DMS 273 treated with DMSO at 0.1 percent for 48 hours (cell line): ENCODE measurements around the gene PKP2.
A peak's percentile ranks its signal among the peaks of the same experiment; 100 is the strongest.
"Not testable (repeated sequence)": the region's sequence is repeated elsewhere in the genome, so short reads cannot be mapped to it uniquely, and the experiment has no call there.

Experiments used
- DNase-seq: peaks from one replicate; lab custom pipeline; 2025; lab: John Stamatoyannopoulos, UW

Gene PKP2

GRCh38 chr12:32895688-32896431 is 717 bp downstream of the PKP2 start:
- no peak for DNase-seq

- DNase-seq: no peak
These were observed 2.0 kb downstream of the PKP2 start for GRCh38 chr12:32894566-32894965.

- no peak for DNase-seq
These were observed 3.1 kb downstream of the PKP2 start for GRCh38 chr12:32893458-32893857.

- no peak for DNase-seq
These were observed 3.5 kb downstream of the PKP2 start for GRCh38 chr12:32893043-32893442.

GRCh38 chr12:32892369-32892768 is 4.2 kb downstream of the PKP2 start:
- DNase-seq: not testable (repeated sequence)

- DNase-seq: no peak
These were observed 4.6 kb downstream of the PKP2 start for GRCh38 chr12:32891956-32892355.

- no peak for DNase-seq
These were observed 5.1 kb downstream of the PKP2 start for GRCh38 chr12:32891526-32891925.

GRCh38 chr12:32889011-32889760 is 7.4 kb downstream of the PKP2 start:
- DNase-seq: no peak

- DNase-seq: no peak
These were observed 9.5 kb downstream of the PKP2 start for GRCh38 chr12:32887058-32887457.

GRCh38 chr12:32885831-32886230 is 10.7 kb downstream of the PKP2 start:
- DNase-seq: no peak

GRCh38 chr12:32884962-32885361 is 11.6 kb downstream of the PKP2 start:
- DNase-seq: no peak

- DNase-seq: no peak
These were observed 14.9 kb downstream of the PKP2 start for GRCh38 chr12:32881702-32882101.

GRCh38 chr12:32881107-32881506 is 15.5 kb downstream of the PKP2 start:
- no peak for DNase-seq

GRCh38 chr12:32879066-32879465 is 17.5 kb downstream of the PKP2 start:
- not testable (repeated sequence) for DNase-seq

GRCh38 chr12:32877601-32878459 is 18.7 kb downstream of the PKP2 start:
- DNase-seq: peak; percentile 54

GRCh38 chr12:32876004-32876403 is 20.6 kb downstream of the PKP2 start:
- no peak for DNase-seq

GRCh38 chr12:32874975-32875374 is 21.6 kb downstream of the PKP2 start:
- no peak for DNase-seq

GRCh38 chr12:32874078-32874477 is 22.5 kb downstream of the PKP2 start:
- no peak for DNase-seq

GRCh38 chr12:32872416-32872815 is 24.2 kb downstream of the PKP2 start:
- DNase-seq: not testable (repeated sequence)

- DNase-seq: no peak
These were observed 25.9 kb downstream of the PKP2 start for GRCh38 chr12:32870716-32871115.

- no peak for DNase-seq
These were observed 27.7 kb downstream of the PKP2 start for GRCh38 chr12:32868885-32869284.

- no peak for DNase-seq
These were observed 31.8 kb downstream of the PKP2 start for GRCh38 chr12:32864731-32865130.

- no peak for DNase-seq
These were observed 33.4 kb downstream of the PKP2 start for GRCh38 chr12:32863128-32863527.
